ENCODE data around the gene TRAPPC8.

Gene TRAPPC8

GRCh38 chr18:31876707-31877106, 66.2 kb downstream of the TRAPPC8 start:
- DNase-seq (ENCODE audit: low spot score): no peak
- in situ Hi-C loops (cut with MboI; ENCODE audit: low pct_unique_long_range_greater_than_20kb, low sequenced_read_pairs, unreplicated experiment): no loop called here
- TF ChIP-seq, protein P1, sequence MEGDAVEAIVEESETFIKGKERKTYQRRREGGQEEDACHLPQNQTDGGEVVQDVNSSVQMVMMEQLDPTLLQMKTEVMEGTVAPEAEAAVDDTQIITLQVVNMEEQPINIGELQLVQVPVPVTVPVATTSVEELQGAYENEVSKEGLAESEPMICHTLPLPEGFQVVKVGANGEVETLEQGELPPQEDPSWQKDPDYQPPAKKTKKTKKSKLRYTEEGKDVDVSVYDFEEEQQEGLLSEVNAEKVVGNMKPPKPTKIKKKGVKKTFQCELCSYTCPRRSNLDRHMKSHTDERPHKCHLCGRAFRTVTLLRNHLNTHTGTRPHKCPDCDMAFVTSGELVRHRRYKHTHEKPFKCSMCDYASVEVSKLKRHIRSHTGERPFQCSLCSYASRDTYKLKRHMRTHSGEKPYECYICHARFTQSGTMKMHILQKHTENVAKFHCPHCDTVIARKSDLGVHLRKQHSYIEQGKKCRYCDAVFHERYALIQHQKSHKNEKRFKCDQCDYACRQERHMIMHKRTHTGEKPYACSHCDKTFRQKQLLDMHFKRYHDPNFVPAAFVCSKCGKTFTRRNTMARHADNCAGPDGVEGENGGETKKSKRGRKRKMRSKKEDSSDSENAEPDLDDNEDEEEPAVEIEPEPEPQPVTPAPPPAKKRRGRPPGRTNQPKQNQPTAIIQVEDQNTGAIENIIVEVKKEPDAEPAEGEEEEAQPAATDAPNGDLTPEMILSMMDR (IDR thresholded peaks at IDR 0.05; ENCODE audit: extremely low read depth, insufficient read depth, missing control alignments): no peak

- in situ Hi-C loops (cut with MboI; ENCODE audit: low pct_unique_long_range_greater_than_20kb, low sequenced_read_pairs, unreplicated experiment): no loop called here
- TF ChIP-seq, protein P1 (IDR thresholded peaks at IDR 0.05; ENCODE audit: extremely low read depth, insufficient read depth, missing control alignments): no peak
- no peak for DNase-seq (ENCODE audit: low spot score)
Measured at GRCh38 chr18:31875301-31875700, 67.6 kb downstream of the TRAPPC8 start.

DNA sequence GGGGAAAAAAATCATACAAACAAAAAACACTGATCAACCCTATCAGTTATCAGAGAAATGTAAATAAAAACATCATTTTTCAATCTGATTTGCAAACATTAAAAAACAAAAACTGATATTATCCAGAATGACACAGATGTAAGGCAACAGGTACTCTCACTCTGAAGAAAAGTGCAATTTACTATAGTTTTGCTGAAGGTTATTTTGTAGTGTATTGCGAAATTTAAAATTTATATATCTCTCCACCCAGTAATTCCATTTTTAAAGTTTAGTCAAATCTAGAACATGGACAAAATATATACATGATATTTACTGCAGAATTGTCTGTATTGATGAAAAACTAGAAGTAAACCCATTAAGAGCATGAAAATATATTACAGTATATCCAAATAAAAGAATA, 79.8 kb downstream of the TRAPPC8 start:
- TF ChIP-seq, protein P1 (IDR thresholded peaks at IDR 0.05; ENCODE audit: extremely low read depth, insufficient read depth, missing control alignments): no peak
- DNase-seq (ENCODE audit: low spot score): no peak
- in situ Hi-C loops (cut with MboI; ENCODE audit: low pct_unique_long_range_greater_than_20kb, low sequenced_read_pairs, unreplicated experiment): no loop called here

- DNase-seq (ENCODE audit: low spot score): no peak
- TF ChIP-seq, protein P1 (IDR thresholded peaks at IDR 0.05; ENCODE audit: extremely low read depth, insufficient read depth, missing control alignments): no peak
- in situ Hi-C loops (cut with MboI; ENCODE audit: low pct_unique_long_range_greater_than_20kb, low sequenced_read_pairs, unreplicated experiment): no loop called here
Measured at GRCh38 chr18:31860488-31860887, 82.4 kb downstream of the TRAPPC8 start.

DNA sequence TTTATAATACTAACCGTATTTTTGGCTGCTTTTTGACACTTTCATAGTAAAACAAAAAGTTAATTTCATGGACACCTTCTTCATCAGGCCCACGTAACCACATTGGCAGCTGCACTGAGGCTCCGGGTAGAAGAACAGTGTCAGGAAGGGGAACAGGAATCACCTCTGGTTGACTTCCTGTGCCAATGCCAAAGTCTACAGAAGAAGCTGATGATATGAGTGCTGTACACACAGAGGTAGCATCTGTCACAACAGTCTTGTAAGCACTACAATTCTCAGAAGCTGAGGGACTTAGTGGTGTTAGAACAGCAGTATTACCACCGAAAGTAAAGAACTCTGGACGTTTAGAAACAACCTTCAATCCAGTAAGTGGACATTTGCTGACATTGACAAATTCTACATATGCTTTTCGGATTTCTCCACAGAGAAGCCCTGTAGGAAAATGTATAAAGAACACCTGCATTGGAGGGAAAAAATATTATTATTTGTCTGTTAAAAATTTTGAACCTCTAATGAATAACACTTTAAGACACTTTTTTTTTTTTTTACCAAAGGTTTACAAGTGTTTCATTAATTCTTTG, 85.3 kb downstream of the TRAPPC8 start:
- TF ChIP-seq, protein P1 (IDR thresholded peaks at IDR 0.05; ENCODE audit: extremely low read depth, insufficient read depth, missing control alignments): no peak
- DNase-seq (ENCODE audit: low spot score): no peak
- in situ Hi-C loops (cut with MboI; ENCODE audit: low pct_unique_long_range_greater_than_20kb, low sequenced_read_pairs, unreplicated experiment): no loop called here

DNA sequence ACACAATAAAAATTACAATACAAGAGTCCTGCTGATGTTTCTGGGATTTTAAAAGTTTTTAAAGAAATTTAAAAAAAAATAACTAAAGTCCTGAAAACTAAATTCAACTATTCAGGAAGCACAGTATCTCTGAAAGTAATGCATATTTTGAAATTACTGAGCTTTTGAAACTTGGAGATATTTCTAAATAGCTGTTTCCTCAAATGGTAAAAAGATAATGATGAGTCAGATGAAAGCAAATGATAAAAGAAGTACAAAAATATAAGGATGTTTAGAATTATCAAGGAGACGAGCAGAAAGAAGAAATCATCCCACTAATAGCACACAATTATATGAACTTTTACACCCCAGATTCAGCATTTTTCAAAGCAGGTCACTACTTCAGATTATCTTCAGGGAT, 92.1 kb downstream of the TRAPPC8 start:
- in situ Hi-C loops (cut with MboI; ENCODE audit: low pct_unique_long_range_greater_than_20kb, low sequenced_read_pairs, unreplicated experiment): no loop called here
- TF ChIP-seq, protein P1 (IDR thresholded peaks at IDR 0.05; ENCODE audit: extremely low read depth, insufficient read depth, missing control alignments): no peak
- no peak for DNase-seq (ENCODE audit: low spot score)

- in situ Hi-C loops (cut with MboI; ENCODE audit: low pct_unique_long_range_greater_than_20kb, low sequenced_read_pairs, unreplicated experiment): no loop called here
- TF ChIP-seq, protein P1 (IDR thresholded peaks at IDR 0.05; ENCODE audit: extremely low read depth, insufficient read depth, missing control alignments): no peak
- no peak for DNase-seq (ENCODE audit: low spot score)
Measured at GRCh38 chr18:31840499-31840898, 102.4 kb downstream of the TRAPPC8 start.

Measured in GM13977 (cell line).